HepG2 (cell line): ENCODE data around the gene MBD4. TPM values are rescaled to one million over a fixed set of nuclear protein-coding genes. Genes with fewer than 3 reads are reported as not detected.
A peak's percentile ranks its signal among the peaks of the same experiment; 100 is the strongest.

Experiments
- ATAC-seq: fragments of 200-7000 bp; cut with Tn5 transposase; 3 replicates; pipeline ENCODE4 v1.9.1; 2020; ENCODE audit warnings: mild to moderate bottlenecking, moderate library complexity
- BruUV-seq: library from RNA; stranded (reverse); fragments of 400-500 nt; replicated peaks from 2 replicates; lab custom pipeline; 2021; lab: Mats Ljungman, UMichigan
- CTCF ChIA-PET: fragments of 300-600 bp; formaldehyde crosslinking; extraction: SDS; loops from one replicate; lab custom pipeline; 2021; ENCODE audit warnings: low total read pairs, inconsistent platforms, low intra/inter-chr PET ratio; lab: Yijun Ruan, JAX
- POLR2A ChIA-PET: fragments of 350-600 bp; sonication (Branson Sonifier 250); formaldehyde crosslinking; loops from one replicate; lab custom pipeline; 2020; ENCODE audit warnings: antibody characterized with exemption, inconsistent platforms; lab: Yijun Ruan, JAX
- DNase-seq: peaks from one replicate; pipeline ENCODE4 v3.0.0-alpha.2; 2015; ENCODE audit warnings: low spot score
- FAIRE-seq: peaks from 3 replicates; lab custom pipeline; 2011; peaks lifted over from hg19 to GRCh38; lab: Jason Lieb, UNC
- H2AFZ ChIP-seq: one replicate; pipeline ENCODE4 v1.6.1; 2011; ENCODE audit warnings: low read length, inconsistent platforms
- H3K27ac ChIP-seq: fragments of 300-600 bp; 3 replicates; pipeline ENCODE4 v1.8.0; 2011; ENCODE audit warnings: mixed run types, mild to moderate bottlenecking, mixed read lengths, low read length, inconsistent platforms; ENCODE audit not compliant: insufficient read depth; ENCODE audit errors: extremely low read length
- H3K27me3 ChIP-seq, 2 experiments: fragments of 200-600 bp in 1 of 2; 2 replicates in 1 of 2; 3 replicates in 1 of 2; pipeline versions ENCODE4 v1.6.0 to v1.8.0; 2011; ENCODE audit warnings: low read length in 2 of 2, mild to moderate bottlenecking in 2 of 2, moderate library complexity in 2 of 2, inconsistent platforms in 1 of 2; ENCODE audit not compliant: insufficient read depth in 2 of 2, control insufficient read depth in 1 of 2
- H3K36me3 ChIP-seq, 2 experiments: fragments of 200-600 bp in 1 of 2; replicated peaks in 1 of 2; 2 replicates in 1 of 2; 3 replicates in 1 of 2; pipeline versions ENCODE4 v1.5.1 to v1.8.0; 2011; ENCODE audit warnings: low read length in 2 of 2, inconsistent platforms in 1 of 2; ENCODE audit not compliant: insufficient read depth in 2 of 2, control insufficient read depth in 1 of 2
- H3K4me1 ChIP-seq: 2 replicates; pipeline ENCODE4 v1.5.1; 2012; ENCODE audit warnings: low read length, inconsistent platforms; ENCODE audit not compliant: insufficient read depth
- H3K4me2 ChIP-seq: 2 replicates; pipeline ENCODE4 v1.6.0; 2011; ENCODE audit warnings: low read depth, low read length, inconsistent platforms
- H3K4me3 ChIP-seq, 3 experiments: fragments of 200-600 bp in 1 of 3; sonication (generic), shearing (Covaris generic) in 1 of 3; replicated peaks in 1 of 3; 2 replicates each; pipeline ENCODE4 v1.5.1; 2011 to 2016; ENCODE audit warnings: low read length in 3 of 3, inconsistent platforms in 2 of 3, low read depth in 2 of 3, mild to moderate bottlenecking in 2 of 3, control low read depth in 1 of 3, mixed read lengths in 1 of 3; ENCODE audit not compliant: insufficient read depth in 1 of 3
- H3K79me2 ChIP-seq: one replicate; pipeline ENCODE4 v1.6.1; 2011; ENCODE audit warnings: low read length, inconsistent platforms; ENCODE audit not compliant: insufficient read depth
- H3K9ac ChIP-seq: 2 replicates; pipeline ENCODE4 v1.6.0; 2011; ENCODE audit warnings: mild to moderate bottlenecking, low read depth, low read length, inconsistent platforms; ENCODE audit not compliant: insufficient read depth
- H3K9me3 ChIP-seq: 2 replicates; pipeline ENCODE4 v1.5.1; 2012; ENCODE audit warnings: mild to moderate bottlenecking, low read length
- H4K20me1 ChIP-seq: 2 replicates; pipeline ENCODE4 v1.6.0; 2011; ENCODE audit warnings: inconsistent platforms, mild to moderate bottlenecking, low read length, moderate library complexity; ENCODE audit not compliant: insufficient read depth
- FLYWCH1 ChIP-seq: sonication (generic); formaldehyde crosslinking; IDR thresholded peaks from 2 replicates; pipeline ENCODE4 v1.8.1; 2023; ENCODE audit warnings: mild to moderate bottlenecking, missing genetic modification reagents
- HNF4A ChIP-seq: sonication (generic); formaldehyde crosslinking; IDR thresholded peaks from 2 replicates; pipeline ENCODE4 v1.4.0; 2020; ENCODE audit warnings: missing genetic modification reagents
- HNF4G ChIP-seq, 2 experiments: sonication (generic) in 1 of 2; formaldehyde crosslinking in 1 of 2; IDR thresholded peaks; 2 replicates each; pipeline versions ENCODE4 v1.4.0 to v1.6.1; 2011 to 2020; ENCODE audit warnings: borderline replicate concordance in 2 of 2, low read depth in 2 of 2, mild to moderate bottlenecking in 2 of 2, low read length in 1 of 2, missing genetic modification reagents in 1 of 2, moderate library complexity in 1 of 2
- IRX3 ChIP-seq: sonication (generic); formaldehyde crosslinking; IDR thresholded peaks from 2 replicates; pipeline ENCODE4 v1.8.1; 2023; ENCODE audit warnings: mild to moderate bottlenecking, low read depth, missing genetic modification reagents, borderline replicate concordance
- NFYC ChIP-seq: IDR thresholded peaks from 2 replicates; pipeline ENCODE4 v1.6.1; 2016; ENCODE audit warnings: missing genetic modification reagents, missing compliant biosample characterization
- REXO4 ChIP-seq: sonication (generic); formaldehyde crosslinking; IDR thresholded peaks from 2 replicates; pipeline ENCODE4 v1.8.0; 2022; ENCODE audit warnings: missing genetic modification reagents, mild to moderate bottlenecking, borderline replicate concordance
- ZBTB37 ChIP-seq: sonication (generic); formaldehyde crosslinking; IDR thresholded peaks from 2 replicates; pipeline ENCODE4 v1.4.0; 2020; ENCODE audit warnings: mild to moderate bottlenecking, missing genetic modification reagents
- ZNF280D ChIP-seq: sonication (generic); formaldehyde crosslinking; IDR thresholded peaks from 2 replicates; pipeline ENCODE4 v1.5.1; 2020; ENCODE audit warnings: mild to moderate bottlenecking, missing genetic modification reagents
- ZNF333 ChIP-seq: sonication (generic); formaldehyde crosslinking; IDR thresholded peaks from 2 replicates; pipeline ENCODE4 v1.4.0; 2020; ENCODE audit warnings: mild to moderate bottlenecking, missing genetic modification reagents, borderline replicate concordance
- ZNF468 ChIP-seq: sonication (generic); formaldehyde crosslinking; IDR thresholded peaks from 2 replicates; pipeline ENCODE4 v1.8.0; 2022; ENCODE audit warnings: mild to moderate bottlenecking, moderate library complexity, missing genetic modification reagents
- WGBS: methylation state at CpG from one replicate; pipeline ENCODE4 v1.1.6; 2017; ENCODE audit warnings: low lambda C conversion rate; 5-methylcytosine and 5-hydroxymethylcytosine counted together
- in situ Hi-C: cut with HindIII; loops from 2 replicates; pipeline ENCODE4 v1.10.0; 2017; ENCODE audit warnings: low pct_unique_long_range_greater_than_20kb; ENCODE audit not compliant: extremely low pct_ligation_motif_present
- intact Hi-C: fragments of 100-400 bp; cut with micrococcal nuclease; formaldehyde crosslinking; loops from one replicate; pipeline ENCODE4 v1.10.0; 2022; ENCODE audit not compliant: unreplicated experiment
- polyA plus RNA-seq, 8 experiments: library from polyadenylated mRNA; depleted of rRNA in 3 of 8; stranded (reverse) in 7 of 8; unstranded in 1 of 8; fragments of >200 nt; fragmentation: Illumina TruSeq in 4 of 8; extraction: Trizol in 4 of 8; gene quantifications; 2 replicates each; pipeline versions ENCODE4 v1.2.1 to v1.2.3, GENCODE V29; 2011 to 2016; ENCODE audit warnings: low read depth in 4 of 8, missing spikeins in 1 of 8, mixed read lengths in 1 of 8; ENCODE audit not compliant: insufficient read depth in 1 of 8
- total RNA-seq, 5 experiments: library from RNA; depleted of rRNA; stranded (reverse); fragments of >200 nt; fragmentation: Illumina TruSeq; extraction: Trizol; gene quantifications; 2 replicates each; pipeline ENCODE4 v1.2.3, GENCODE V29; 2016; ENCODE audit warnings: low read depth in 1 of 5
- TF ChIP-seq, protein P1 (sequence below): sonication (generic); formaldehyde crosslinking; IDR thresholded peaks from 2 replicates; pipeline ENCODE4 v1.9.0; 2021; ENCODE audit warnings: mild to moderate bottlenecking, missing genetic modification reagents

Gene MBD4
- total and polyA plus RNA-seq, 2 of the 13 experiments (the other 11 are each of a cell fraction or from before 2014, with no cell fraction given): 14.9 to 25.3 TPM

- peak overlapping the region; percentile 50 for H3K9ac ChIP-seq
- H4K20me1 ChIP-seq: no peaks in the 10 kb centered on the region
- ATAC-seq: peak; percentile 77
- H3K79me2 ChIP-seq: no peaks in the 10 kb centered on the region
- H3K4me3 ChIP-seq: peak overlapping the region in 1 of 3 experiments; percentile 49; a peak in 2 of 6 replicates
- intact Hi-C loops: loop anchor here (1.0 kb wide), 1 partner anchor 15 kb away; no protein-coding TSS in a partner anchor
- H2AFZ ChIP-seq: no peak overlapping the region
- H3K36me3 ChIP-seq: no peaks in the 10 kb centered on the region
- in situ Hi-C loops: no loop called here
- WGBS: 0% methylated on average over 4 of the region's 4 CpGs
- peaks cover 73% of the 10 kb centered on the region for H3K4me1 ChIP-seq
- H3K27ac ChIP-seq: peak overlapping the region; percentile 72
- no peaks in the 10 kb centered on the region for H3K9me3 ChIP-seq
- H3K27me3 ChIP-seq: no peaks in the 10 kb centered on the region
- ChIA-PET CTCF (no interaction called here), POLR2A (interaction anchor here (1.0 to 2.7 kb wide), 9 partner anchors 9 to 98 kb away, joined by 3 to 15 read pairs (median 5); partner anchors contain the start of genes EFCAB12, IFT122 and MBD4)
- H3K4me2 ChIP-seq: peak overlapping the region; percentile 72
- no TSS peak for BruUV-seq
- FAIRE-seq: peak; percentile 93
- DNase-seq: peak; percentile 91
- TF ChIP-seq, protein P1, sequence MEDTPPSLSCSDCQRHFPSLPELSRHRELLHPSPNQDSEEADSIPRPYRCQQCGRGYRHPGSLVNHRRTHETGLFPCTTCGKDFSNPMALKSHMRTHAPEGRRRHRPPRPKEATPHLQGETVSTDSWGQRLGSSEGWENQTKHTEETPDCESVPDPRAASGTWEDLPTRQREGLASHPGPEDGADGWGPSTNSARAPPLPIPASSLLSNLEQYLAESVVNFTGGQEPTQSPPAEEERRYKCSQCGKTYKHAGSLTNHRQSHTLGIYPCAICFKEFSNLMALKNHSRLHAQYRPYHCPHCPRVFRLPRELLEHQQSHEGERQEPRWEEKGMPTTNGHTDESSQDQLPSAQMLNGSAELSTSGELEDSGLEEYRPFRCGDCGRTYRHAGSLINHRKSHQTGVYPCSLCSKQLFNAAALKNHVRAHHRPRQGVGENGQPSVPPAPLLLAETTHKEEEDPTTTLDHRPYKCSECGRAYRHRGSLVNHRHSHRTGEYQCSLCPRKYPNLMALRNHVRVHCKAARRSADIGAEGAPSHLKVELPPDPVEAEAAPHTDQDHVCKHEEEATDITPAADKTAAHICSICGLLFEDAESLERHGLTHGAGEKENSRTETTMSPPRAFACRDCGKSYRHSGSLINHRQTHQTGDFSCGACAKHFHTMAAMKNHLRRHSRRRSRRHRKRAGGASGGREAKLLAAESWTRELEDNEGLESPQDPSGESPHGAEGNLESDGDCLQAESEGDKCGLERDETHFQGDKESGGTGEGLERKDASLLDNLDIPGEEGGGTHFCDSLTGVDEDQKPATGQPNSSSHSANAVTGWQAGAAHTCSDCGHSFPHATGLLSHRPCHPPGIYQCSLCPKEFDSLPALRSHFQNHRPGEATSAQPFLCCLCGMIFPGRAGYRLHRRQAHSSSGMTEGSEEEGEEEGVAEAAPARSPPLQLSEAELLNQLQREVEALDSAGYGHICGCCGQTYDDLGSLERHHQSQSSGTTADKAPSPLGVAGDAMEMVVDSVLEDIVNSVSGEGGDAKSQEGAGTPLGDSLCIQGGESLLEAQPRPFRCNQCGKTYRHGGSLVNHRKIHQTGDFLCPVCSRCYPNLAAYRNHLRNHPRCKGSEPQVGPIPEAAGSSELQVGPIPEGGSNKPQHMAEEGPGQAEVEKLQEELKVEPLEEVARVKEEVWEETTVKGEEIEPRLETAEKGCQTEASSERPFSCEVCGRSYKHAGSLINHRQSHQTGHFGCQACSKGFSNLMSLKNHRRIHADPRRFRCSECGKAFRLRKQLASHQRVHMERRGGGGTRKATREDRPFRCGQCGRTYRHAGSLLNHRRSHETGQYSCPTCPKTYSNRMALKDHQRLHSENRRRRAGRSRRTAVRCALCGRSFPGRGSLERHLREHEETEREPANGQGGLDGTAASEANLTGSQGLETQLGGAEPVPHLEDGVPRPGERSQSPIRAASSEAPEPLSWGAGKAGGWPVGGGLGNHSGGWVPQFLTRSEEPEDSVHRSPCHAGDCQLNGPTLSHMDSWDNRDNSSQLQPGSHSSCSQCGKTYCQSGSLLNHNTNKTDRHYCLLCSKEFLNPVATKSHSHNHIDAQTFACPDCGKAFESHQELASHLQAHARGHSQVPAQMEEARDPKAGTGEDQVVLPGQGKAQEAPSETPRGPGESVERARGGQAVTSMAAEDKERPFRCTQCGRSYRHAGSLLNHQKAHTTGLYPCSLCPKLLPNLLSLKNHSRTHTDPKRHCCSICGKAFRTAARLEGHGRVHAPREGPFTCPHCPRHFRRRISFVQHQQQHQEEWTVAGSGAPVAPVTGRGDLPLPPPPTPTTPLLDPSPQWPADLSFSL (CRISPR knock-in tag): peak; percentile 65; the same call in 1 of the 2 replicates
- TF ChIP-seq ZNF280D (CRISPR knock-in tag) (no peak), ZBTB37 (no peak), ZNF468 (CRISPR knock-in tag) (no peak), HNF4A (CRISPR knock-in tag) (peak; percentile 83), HNF4G (IDR thresholded peaks at IDR 0.05; ENCODE audit: borderline replicate concordance, low read depth, low read length) (peak; percentile 85), HNF4G (CRISPR knock-in tag; IDR thresholded peaks at IDR 0.05; ENCODE audit: borderline replicate concordance, low read depth) (no peak), REXO4 (CRISPR knock-in tag) (no peak), IRX3 (CRISPR knock-in tag) (no peak), FLYWCH1 (CRISPR knock-in tag) (no peak), NFYC (CRISPR knock-in tag) (no peak), ZNF333 (no peak)
These were observed 25.9 kb downstream of the MBD4 start for GRCh38 chr3:129413687-129414506.
